Raji (cell line): ENCODE data around the gene SWAP70.

ENCODE experiments used
- POLR2A ChIP-seq: IDR thresholded peaks from 2 replicates; pipeline ENCODE4 v1.6.1; 2011; ENCODE audit warnings: low read depth, low read length, control low read depth; ENCODE audit not compliant: insufficient read depth

The SWAP70 gene

DNA sequence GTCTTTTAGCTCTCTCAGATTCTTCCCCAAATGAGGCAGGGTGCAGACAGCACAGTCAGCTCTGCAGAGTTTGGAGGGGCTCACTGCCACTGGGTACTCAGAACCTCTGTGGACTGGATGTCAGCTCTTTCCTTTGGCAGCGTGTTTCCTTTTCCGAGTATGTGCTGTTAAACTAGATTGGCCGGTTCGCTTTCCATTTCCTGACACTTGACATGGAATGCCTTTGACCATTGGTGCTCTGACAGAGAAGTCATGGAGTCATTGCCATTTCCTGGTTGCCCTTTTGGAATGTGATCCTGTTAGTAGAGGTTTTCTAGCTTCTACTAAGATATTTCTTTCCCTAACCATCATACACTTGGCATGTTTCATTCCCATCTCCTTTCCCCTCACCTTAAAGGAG lies 86.7 kb downstream of the SWAP70 start:
- TF ChIP-seq POLR2A, result no peak

DNA sequence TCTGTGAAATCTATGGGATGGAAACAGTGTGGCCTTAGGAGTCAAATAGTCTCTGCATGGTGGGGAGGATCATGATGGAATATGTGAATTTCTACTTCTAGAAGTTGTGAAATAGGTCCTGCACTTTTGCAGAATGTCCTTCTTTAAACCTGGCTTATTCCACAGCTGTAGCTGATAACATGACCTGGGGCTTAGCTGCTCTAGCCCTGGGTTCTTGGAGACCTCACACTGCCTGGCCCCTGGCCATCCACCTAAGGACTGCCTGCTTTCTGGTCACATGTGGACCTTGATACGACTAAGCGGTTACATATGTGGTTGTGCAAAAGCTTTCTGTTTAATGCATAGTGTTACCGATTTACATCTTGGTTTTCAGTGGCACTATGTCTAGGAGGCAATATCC lies 88.2 kb downstream of the SWAP70 start:
- no peak for TF ChIP-seq POLR2A

DNA sequence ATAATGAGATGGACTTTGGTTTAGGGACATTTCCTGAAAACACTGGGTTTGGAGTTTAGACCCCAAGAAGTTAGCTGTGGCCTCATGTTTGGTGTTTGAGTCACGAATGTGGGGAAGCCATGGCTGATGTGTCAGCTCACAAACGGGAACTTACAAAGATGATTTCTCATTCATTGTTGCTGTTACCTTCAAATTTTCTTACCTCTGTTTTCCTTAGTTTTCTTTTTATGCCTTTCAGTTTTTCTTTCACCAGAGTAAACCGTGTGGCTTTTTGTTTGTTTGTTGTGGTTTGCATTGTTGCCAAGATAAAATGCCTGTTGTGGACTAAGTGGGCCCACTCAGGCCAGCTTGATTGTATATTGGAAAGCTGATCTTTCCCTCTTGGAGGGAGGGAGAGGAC lies 89.1 kb downstream of the SWAP70 start:
- no peak for TF ChIP-seq POLR2A

DNA sequence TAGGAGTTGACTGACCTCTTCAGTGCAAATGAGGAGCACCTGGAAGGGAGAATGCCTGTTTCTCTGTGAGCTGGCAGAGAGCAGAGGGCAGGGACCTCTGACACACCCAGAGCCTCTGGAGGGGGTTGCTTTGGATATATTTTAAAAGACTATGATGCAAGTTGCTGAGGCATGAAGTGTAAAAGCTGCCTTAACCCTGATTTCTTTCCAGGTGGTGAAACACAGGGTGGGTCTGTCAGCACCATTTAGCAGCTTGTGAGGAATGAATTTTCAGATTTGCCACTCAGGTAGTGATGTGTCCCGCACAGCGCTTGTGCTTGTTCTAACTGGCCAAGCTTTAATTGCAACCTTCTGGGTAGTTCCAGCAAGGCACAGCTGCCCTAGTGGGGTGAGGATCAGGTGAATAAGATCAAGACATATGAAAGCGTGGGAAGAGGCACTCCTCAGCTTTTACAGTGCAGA lies 90.2 kb downstream of the SWAP70 start:
- TF ChIP-seq POLR2A, result no peak

DNA sequence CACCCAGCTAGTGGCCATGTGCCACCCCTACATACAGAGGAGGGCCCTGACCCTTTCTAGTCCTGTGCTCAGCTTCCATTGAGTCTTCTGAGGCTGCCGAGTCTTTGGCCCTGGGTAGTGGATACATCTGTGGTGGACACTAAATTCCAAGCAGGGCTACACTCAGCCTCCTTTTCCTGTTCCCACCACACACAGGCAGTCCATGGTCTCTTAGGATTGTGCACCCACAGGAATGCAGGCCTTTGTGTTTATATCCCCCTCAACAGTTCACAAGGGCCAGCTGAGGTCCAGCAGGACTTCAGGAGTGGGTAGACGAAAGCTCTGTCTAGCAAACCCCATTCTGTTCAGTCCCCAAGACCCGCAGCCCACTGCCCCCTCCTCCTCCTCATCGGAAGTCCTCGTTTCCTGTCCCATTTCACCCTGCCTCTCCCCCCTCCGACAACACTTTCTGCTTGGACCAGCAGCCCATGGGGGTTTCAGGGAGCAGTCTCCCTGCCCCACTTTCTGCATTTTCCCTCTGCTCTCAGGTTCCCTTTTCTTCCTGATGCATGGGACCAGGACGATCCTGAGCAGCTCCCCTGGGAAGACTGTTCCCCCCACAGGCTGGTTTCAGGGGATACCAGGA lies 91.8 kb downstream of the SWAP70 start:
- no peak for TF ChIP-seq POLR2A

DNA sequence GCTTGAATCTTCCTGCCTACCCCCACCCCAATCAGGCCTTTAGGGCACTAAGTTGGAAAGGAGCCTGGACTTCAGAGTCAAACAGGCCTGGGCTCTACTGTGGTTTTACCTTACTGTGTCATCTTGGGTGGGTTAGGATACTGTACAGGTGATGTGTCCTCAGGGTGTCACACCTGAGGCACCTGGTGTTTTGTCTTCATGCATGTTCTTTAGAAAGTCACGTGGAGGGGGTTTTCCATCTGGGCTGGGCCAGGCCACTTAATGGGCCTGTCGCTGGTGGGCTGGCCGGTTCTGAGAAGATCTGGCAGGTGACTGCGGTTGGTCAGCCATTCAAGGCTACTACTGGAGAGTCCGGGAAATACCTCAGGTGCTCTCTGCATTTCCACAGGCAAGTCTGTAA lies 92.6 kb downstream of the SWAP70 start:
- TF ChIP-seq POLR2A, result no peak

DNA sequence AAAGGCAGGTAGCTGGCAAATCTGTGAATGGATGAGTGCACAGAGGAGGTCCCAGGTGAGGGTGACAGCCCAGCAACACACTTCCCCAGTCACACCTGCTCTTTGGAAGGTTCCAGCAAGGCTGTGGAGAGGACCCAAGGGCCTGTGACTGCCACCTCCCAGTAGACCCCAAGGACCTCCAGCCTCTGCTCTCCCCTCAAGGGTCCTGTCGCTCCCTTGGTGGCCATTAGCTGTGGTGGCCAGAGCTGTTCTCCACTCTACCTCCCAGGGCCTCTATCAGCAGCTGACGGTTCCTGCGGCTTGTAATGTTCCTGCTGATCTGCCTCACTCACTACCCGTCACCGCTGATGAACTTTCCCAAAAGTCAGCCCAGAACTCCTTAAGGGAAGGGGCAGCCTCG lies 93.0 kb downstream of the SWAP70 start:
- TF ChIP-seq POLR2A, result no peak

DNA sequence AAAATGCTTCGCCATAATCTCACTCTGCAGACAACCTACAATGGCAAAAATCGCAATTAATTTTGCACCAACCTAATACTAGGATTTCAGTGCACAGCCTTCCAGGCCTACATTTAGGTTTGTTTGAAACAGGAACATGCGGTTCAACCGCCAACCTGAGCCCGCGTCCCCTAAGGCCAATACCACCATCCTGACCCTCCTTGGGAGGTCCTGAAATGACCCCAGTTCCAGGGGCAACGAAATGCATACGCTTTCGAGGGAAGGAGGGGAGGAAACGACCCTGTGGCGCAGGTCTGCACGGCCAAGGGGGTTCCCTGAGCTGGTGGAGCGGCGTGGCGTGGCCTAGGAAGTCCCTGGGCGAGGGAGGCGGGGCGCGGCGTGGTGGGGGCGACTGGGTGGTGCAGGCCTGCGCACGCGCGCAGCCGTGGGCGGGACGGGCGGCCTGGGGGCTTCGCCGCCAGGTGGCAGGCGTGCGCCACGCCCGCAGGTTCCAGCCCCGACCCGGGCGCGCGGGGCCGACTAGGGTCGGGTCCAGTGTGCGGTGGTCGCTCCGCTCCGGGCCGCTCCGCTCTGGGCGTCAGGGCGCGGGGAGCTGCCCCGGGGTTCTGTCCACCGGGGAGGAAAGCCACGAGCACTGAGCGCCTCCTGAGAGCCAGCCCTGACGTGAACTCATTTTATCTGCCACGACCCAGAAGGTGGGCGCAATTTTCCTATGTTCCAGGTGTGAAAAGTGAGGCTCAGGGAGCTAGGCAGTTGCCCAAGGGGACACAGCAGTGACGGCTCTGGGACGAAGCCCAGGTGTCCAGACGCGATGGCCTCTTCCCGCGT lies 94.1 kb downstream of the SWAP70 start:
- TF ChIP-seq POLR2A, result peak; percentile 76

DNA sequence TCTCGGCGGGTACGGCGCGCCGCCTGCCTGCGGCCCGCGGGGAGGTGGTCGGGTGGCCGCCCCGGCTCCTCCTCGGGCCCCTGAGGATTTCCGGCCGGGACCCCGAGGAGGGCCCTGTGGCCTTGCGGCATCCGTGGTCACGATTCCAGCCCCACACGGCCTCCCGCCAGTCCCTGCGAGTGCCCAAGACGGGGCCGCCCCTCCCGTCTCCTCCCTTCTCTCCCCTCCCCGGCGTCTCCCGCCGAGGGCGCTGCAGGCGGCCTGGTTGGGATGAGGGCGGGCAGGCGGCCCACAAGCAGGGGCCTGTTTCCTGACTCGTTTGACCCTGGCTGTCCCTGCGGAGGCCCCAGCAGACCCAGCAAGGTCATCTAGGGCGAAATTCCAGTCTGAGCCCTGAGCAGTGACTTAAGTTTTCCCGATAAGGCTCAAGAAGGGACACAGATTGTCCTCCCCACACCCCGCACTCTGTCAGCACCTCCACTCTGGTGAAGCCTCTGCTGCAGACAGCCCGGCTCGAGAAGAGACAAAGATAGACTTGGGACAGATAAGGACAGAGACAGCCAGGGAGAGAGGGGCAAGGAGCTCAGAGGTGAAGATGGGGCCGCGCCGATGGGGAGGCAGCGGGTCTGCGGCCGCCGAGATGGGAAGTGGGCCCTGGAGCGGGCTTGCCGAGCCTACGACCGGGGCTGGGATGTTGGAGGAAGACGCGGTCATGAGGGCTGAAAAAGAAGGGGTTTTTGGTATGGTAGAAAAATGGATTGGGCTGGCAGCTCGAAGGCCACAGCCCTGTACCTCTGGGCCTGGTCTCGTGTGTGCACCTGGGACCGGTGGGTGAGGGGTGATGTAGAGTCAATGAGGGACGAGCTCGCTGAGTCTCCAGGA lies 95.0 kb downstream of the SWAP70 start:
- TF ChIP-seq POLR2A, result peak; percentile 36; the same call in 1 of the 2 replicates

DNA sequence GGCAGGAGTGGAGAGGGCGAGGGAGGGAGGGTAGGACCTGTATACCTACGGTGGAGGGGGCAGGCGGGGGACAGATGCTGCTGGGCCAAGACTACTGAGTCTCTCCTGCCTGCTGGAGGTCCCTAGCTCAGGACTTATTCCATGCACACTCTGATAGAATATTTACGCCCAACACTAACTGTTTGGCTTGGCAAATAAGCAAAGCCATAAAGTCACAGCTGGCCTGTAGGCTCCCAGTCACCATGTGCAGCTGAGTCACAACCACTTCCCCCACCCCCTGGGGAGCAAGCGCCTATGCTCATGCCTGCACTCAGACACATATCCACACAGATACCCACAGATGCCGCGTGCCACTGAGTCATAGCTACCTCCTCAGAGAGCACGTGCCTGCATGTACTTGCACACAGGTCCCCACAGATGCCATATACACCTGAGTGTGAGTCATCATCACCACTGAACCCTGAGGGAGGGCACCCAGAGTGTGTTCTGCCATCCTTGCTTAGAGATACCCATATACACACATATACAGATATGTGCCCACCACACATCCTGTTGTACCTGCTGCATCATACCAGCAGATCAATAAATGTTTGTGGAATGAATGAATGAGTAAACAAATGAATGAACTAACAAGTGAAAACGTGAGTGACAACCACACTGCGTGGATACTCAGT lies 95.8 kb downstream of the SWAP70 start:
- TF ChIP-seq POLR2A, result peak; percentile 45; the same call in 1 of the 2 replicates

DNA sequence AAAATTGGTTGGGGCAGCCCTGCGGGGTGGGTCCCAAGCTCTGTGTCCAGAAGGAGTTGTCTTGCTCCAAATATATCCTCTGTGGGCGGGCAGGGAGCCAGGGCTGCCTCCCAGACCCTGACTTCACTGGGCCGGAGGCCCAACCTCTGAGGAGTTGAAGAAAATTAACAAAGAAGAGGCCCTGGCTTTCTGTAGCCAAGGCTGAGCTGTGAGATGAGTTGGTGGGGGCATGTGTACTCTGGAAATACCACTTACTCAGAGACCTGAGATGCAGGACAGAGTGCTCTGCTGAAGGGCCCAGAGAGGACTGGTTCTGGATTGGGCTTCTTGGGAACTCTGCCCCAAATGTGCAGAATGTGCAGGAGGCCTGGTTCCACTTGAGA lies 96.3 kb downstream of the SWAP70 start:
- no peak for TF ChIP-seq POLR2A

DNA sequence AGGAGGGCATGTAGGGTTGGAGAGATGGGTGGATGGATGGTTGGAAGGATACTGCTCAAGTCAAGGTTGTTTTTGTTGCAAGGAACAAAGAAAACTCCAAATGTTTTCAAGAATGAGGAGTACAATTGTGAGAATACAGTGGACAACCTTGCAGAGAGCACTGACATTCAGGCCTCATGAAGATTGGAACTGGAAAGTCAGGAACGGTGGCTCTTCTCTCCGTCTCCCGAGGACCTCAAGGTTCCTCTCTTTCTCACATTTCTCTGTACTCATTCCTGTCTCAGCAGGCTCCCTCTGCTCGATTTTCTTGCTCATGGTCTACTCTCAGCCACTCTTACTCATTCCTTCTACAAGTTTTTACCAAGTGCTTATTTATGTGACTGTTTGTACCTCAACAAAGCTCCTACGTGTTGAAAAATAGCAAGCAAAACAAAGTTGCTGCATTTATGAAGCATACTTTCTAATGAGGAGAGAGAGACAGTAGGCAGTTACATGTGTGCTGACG lies 97.6 kb downstream of the SWAP70 start:
- no peak for TF ChIP-seq POLR2A

DNA sequence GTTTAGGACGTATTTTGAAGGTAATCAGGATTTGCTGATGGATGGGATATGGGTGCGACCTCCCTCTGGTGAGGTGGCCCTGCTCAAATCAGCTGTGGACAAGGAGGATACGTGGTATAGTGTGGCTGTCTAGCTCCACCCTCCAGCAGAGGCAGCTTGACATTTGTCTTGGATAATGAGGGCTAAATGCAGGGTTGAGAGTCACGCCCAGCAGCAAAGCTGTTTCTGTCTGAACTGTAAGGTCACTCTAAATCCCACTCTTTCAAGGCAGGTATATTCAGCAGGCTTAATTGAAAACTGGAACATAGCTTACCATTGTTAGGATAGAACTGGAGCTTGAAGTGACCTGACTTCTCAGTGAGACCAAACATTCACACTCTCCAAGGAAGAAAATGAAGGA lies 98.7 kb downstream of the SWAP70 start:
- TF ChIP-seq POLR2A, result no peak

DNA sequence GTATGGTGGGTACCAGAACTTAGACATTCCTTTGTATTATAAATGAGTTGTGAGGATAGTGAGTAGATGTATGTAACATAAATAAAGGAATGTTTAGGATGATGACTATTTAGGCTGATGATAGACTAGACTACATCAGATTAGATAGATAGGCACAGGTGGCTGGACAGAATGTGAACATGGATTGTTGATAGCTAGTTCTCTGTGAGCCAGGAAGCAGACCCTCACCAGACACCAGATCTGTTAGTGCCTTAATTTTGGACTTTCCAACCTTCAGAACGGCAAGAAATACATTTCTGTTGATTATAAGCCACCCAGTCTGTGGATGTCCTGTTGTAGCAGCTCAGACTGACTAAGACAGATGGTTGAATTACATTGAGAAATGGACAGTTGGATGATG lies 99.4 kb downstream of the SWAP70 start:
- no peak for TF ChIP-seq POLR2A
